Fibroblast of skin of scalp (primary cell): Measurements from ENCODE around the gene NDUFS2. TPM values are rescaled to one million over a fixed set of nuclear protein-coding genes. Genes with fewer than 3 reads are reported as not detected.

Experiments used
- DNase-seq: peaks from one replicate; pipeline ENCODE4 v3.0.0-alpha.2; 2013
- polyA plus RNA-seq, 2 experiments: library from polyadenylated mRNA; unstranded; fragments of 120-200 nt; gene quantifications; one replicate each; pipeline ENCODE4 v1.2.1, GENCODE V29; 2013; ENCODE audit not compliant: insufficient read length in 2 of 2

The NDUFS2 gene
- polyA plus RNA-seq (2013, experiment 1 of 2; ENCODE audit: insufficient read length), result 143 TPM
- polyA plus RNA-seq (2013, experiment 2 of 2; ENCODE audit: insufficient read length), result 135 TPM

DNA sequence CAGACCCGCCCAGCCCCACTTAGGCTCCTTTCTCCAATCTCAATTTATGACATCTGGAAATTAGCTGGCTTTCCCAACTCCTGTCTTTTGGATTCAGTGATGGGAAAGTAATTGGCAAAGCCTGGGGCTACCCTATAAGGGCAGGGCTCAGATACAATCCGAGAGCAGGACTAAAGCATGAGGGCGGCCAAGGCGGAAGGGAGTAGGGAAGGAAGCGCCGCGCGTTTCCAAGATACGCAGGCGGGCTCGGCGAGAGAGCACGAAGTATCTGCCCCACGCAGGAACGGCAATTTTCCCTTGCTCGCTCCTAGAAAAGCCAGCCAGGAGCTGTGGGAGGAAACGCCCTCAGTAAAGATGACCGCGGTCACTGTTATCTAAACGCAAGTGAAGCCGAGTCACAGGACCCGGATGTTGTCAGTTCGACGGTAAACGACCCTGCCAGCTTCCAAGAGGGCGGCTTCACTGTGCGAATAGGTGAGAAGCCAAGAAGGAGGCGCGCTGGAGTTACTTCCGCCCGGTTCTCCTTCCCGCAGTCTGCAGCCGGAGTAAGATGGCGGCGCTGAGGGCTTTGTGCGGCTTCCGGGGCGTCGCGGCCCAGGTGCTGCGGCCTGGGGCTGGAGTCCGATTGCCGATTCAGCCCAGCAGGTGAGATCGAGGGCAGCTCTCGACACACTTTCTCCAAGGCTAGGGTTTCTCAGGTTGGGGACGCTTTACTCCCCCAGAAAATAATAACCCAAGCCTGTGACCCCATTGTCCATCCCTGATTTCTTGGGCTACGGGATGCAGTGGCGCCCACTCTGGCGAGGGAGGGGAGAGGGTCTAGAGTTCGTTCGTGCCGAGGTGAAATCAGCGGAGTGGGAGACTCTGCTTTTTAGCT lies at the start of gene NDUFS2:
NDUFS2 (plus strand) TSS at position 532 of the 877 bp plus-strand sequence; CDS start at position 551, 19 bp downstream.
- peak; percentile 99 for DNase-seq

DNA sequence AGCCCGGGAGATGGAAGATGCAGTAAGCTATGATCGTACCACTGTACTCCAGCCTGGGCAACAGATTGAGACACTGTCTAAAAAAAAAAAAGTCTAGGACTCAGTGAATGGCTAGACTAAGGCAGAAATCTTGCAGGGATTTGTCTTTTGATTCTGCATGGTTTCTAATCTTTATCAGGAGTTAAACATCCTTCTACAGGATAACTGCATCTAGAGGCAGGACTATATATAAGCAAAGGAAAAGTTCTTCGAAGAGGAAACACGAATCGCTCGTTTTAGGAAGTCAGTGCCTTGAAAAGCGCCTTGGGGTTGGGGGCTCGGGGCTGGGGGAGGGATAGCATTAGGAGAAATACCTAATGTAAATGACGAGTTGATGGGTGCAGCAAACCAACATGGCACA lies 49.0 kb upstream of the NDUFS2 start:
- DNase-seq, result no peak

DNA sequence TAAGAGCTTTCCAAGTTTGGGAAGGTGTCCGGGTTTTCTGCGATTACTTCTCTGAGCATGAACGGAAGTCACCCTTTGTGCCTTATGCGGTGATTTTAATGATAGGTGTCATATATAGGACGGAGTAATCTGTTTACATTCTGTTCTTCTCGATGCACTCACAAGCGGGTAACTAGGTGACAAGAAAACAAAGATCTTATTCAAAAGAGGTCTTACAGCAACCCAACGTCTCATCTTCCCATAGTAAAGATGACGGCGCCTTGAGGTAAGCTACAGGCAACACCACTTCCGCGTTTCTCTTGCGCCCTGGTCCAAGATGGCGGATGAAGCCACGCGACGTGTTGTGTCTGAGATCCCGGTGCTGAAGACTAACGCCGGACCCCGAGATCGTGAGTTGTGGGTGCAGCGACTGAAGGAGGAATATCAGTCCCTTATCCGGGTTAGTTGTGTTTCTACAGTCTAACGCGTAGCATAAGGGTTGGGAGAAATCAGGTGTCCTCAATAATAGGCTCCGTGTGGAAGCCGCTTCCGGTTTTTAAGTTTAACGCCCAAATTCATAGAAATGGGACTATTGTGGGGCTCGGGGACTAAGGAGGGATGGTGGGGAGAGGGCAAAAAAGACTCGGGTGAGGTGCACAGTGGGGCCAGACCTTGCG lies 48.4 kb upstream of the NDUFS2 start, which contains the start of gene UFC1:
UFC1 (plus strand) TSS at position 297 of the 656 bp plus-strand sequence; CDS start at position 317, 20 bp downstream.
- DNase-seq, result peak; percentile 89

DNA sequence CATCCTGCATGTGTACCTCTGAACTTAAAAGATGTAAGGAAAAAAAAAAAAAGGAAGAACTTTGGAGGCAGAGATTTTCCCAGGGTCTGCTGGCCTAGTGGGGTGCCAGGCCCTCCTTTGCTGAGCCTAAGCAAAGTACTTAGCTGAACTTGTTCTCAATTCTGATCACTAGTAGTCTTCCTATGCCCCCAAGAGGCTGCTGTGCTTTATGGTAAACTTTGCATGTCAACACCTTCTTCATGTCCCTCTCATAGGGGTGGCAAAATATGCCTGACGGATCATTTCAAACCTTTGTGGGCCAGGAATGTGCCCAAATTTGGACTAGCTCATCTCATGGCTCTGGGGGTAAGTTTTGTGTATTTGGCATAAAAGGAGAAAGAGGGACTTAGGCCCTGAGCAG lies 44.3 kb upstream of the NDUFS2 start:
- no peak for DNase-seq

DNA sequence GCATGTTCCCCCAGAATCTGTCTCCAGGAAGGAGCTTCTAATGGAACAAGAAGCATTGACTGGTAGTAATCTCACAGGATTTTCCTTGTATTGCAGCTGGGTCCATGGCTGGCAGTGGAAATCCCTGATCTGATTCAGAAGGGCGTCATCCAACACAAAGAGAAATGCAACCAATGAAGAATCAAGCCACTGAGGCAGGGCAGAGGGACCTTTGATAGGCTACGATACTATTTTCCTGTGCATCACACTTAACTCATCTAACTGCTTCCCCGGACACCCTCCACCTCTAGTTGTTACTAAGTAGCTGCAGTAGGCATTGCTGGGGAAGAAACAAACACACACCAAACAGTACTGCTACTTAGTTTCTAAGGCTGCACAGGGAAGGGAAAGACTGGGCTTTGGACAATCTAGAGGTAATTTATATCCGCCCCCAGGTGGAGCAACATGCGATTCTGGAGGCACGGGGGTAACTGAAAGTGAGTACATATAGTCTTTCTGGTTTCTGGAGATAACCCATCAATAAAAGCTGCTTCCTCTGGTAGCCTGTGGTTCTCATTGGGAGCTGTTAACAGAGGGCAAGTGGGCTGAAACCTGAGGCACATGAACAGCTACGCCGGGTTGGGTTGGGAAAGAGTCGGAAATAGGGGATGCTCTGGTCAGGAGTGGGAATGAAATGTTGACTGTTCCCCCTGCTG lies 43.7 kb upstream of the NDUFS2 start:
- no peak for DNase-seq

DNA sequence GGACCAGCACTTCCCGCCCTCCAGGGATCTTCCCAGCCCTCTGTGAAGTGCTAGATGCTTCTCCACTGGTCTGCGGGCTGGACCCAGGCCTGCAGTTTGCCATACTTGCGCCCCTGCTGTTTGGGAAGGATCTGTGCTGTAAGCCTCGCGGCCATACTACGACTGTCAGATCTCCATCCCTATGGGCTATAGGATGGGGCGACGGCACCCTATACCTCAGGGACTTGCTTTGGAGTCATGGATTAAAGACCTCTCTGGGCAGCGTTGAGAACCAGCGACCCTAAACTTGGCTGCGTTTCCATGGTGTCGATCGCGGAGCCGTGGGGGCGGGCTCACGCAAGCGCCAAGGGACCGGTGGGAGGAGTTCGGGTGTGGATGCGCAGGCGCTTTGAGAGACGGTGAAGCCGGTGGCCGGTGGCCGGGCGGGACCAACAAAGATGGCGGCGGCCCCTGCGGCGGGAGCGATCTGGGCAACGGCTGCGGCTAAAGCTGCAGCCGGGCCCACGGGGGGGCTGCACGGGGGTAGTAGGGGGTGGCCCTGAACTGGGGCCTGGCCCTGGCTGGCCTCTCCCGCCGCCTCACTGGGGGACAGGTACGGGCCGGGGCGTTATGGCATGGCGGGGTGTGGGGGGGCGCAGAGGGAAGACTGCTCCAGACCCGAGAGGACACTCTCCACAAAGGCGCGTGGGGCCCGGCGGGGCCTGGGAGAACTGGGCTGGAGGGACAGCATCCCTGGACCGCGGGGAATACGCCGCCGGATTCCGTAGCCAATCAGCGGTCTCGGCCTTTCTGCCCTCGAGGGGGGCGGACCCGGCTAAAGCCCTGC lies 42.9 kb upstream of the NDUFS2 start, which contains the start of gene USP21:
USP21 (plus strand) TSS at position 414 of the 826 bp plus-strand sequence. CDS start 1,141 bp downstream, outside the sequence.
- DNase-seq, result peak; percentile 90

DNA sequence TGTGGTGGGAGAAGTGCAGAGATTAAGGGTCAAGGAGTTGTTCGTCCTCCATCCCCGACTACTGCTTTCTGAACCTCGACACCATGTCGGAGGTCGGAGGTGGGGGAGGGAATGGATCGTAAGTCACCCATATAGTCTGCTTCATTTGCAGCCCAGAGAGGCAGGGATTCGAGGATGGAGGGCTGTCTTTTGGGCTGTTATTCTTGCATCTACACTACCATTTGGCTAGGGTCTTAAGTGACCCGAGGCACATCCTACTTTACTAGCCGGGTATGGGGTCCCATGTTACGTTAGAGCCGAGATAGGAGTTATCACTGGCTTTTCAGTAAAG lies 42.3 kb upstream of the NDUFS2 start:
- no peak for DNase-seq

DNA sequence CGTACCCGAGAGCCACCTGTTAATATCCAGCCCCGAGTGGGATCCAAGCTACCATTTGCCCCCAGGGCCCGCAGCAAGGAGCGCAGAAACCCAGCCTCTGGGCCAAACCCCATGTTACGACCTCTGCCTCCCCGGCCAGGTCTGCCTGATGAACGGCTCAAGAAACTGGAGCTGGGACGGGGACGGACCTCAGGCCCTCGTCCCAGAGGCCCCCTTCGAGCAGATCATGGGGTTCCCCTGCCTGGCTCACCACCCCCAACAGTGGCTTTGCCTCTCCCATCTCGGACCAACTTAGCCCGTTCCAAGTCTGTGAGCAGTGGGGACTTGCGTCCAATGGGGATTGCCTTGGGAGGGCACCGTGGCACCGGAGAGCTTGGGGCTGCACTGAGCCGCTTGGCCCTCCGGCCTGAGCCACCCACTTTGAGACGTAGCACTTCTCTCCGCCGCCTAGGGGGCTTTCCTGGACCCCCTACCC lies 41.5 kb upstream of the NDUFS2 start:
- DNase-seq, result no peak

DNA sequence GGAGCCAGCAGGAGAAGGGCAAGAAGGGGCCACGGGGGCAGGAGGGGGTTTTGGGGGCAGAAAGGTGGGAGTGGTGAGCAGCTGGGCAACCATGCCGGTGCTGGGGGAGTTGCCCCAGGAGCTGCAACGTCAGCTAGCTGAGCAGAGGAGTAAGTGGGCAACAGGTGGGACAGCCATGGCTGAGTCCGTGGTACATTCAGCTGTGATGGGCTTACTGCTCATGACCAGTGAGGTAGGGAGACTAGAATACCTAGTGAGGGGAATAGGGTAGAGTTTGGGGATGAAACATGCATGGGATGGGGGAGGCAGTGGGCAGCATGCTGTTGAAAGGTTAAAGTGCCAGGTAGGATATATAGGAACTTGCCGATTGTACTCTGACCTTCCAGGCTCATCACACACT lies 40.5 kb upstream of the NDUFS2 start:
- DNase-seq, result no peak

DNA sequence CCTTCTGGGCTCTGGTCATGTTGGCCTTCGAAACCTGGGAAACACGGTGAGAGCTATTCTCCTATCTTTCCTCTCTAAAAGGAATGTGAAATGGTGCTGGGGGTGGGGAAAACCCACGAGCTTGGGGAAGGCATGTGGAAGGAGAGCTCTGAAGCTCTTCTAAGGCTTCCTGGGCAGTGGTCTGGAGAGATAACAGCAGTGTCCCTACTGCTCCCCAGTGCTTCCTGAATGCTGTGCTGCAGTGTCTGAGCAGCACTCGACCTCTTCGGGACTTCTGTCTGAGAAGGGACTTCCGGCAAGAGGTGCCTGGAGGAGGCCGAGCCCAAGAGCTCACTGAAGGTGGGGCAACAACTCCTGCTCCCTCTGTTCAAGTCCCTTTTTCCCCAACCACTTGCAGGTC lies 40.1 kb upstream of the NDUFS2 start:
- no peak for DNase-seq

DNA sequence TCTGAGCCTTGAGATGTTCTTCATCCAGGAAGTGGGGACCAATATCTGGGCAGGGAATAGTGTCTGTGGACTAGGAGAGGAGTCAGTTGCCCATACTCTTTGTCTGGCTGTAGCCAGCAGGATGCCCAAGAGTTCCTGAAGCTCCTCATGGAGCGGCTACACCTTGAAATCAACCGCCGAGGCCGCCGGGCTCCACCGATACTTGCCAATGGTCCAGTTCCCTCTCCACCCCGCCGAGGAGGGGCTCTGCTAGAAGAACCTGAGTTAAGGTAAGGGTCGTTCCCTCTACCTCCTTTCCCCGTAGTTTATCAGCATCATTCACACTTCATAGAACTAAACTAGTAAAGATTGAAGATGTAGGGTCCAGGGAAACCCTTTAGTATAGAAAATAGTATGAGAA lies 39.4 kb upstream of the NDUFS2 start:
- no peak for DNase-seq

DNA sequence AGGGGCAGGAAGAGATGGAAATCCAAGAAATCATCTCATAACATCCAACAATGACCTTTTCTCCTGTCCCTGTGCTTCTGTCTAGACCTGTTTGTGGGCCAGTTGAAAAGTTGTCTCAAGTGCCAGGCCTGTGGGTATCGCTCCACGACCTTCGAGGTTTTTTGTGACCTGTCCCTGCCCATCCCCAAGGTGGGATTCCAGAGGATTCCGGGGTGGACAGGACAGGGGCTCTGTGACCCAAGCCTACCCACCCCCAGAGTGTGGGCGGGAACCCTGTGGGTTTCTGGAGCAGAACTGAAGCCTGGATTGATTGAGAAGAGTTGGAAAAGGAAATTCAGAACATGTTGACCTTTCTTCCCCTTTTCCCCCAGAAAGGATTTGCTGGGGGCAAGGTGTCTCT lies 38.4 kb upstream of the NDUFS2 start:
- no peak for DNase-seq

DNA sequence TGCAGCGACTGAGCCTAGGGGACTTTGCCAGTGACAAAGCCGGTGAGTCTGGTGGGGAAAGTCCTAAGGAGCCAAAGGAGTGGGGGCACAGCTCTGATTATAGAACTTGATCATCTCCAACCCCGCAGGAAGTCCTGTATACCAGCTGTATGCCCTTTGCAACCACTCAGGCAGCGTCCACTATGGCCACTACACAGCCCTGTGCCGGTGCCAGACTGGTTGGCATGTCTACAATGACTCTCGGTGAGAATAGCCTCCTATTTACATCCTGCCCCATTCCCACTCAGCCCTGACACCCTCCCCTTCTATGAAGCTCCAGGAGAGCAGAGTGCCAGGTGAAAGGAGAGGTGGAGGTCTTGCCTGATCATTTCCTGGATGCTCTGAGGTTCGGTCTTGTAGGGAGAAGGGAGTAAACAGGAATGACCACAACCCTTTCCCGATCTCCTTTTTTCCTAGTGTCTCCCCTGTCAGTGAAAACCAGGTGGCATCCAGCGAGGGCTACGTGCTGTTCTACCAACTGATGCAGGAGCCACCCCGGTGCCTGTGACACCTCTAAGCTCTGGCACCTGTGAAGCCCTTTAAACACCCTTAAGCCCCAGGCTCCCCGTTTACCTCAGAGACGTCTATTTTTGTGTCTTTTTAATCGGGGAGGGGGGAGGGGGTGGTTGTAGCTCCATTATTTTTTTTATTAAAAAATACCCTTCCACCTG lies 37.1 kb upstream of the NDUFS2 start:
- DNase-seq, result no peak

DNA sequence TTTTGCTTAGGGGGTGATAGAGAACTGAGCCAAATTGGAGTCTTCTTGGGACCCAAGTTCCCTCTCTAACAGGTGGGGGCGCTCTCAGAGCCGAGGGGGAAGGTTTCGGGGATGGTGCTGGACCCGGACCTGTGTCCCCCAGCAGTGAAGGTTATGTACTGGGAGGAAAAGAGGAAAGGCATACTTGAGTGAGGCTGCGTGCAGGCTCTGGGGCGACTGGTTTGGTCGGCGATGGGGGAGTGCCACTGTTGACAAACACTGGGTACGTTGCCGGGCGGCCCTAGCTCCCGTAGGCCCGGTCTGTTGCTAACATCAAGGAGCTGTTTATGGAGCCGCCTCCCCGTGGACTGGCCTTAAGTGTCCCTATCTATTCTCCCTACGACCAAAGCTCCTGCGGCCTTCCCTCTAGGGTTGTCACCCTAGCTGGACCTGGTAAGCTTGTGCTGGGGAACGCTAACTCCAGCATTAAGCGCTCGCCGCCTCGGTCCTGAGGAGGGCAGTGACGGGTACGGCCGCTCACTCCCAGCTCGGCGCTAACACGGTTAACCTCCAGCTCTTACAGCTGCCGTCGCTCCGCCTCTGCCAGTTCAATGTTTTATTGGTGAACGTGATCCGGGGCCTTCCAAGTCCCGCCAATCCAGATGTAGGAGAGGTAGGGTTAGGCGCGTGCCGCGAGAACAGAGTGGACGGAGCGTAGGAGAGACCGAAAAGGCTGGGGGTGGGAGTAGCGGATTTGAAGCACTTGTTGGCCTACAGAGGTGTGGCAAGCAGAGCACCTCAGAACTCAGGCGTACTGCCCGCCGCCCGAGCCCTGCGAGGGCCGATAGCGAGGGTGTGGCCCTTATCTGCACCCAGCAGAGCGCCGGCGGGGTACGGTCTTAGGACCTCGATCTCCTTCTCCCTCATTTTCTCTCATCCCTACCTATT lies 36.2 kb upstream of the NDUFS2 start, which contains the start of gene PPOX:
PPOX (plus strand) TSS at position 685 of the 927 bp plus-strand sequence. CDS start 422 bp downstream, outside the sequence.
- peak; percentile 97 for DNase-seq

DNA sequence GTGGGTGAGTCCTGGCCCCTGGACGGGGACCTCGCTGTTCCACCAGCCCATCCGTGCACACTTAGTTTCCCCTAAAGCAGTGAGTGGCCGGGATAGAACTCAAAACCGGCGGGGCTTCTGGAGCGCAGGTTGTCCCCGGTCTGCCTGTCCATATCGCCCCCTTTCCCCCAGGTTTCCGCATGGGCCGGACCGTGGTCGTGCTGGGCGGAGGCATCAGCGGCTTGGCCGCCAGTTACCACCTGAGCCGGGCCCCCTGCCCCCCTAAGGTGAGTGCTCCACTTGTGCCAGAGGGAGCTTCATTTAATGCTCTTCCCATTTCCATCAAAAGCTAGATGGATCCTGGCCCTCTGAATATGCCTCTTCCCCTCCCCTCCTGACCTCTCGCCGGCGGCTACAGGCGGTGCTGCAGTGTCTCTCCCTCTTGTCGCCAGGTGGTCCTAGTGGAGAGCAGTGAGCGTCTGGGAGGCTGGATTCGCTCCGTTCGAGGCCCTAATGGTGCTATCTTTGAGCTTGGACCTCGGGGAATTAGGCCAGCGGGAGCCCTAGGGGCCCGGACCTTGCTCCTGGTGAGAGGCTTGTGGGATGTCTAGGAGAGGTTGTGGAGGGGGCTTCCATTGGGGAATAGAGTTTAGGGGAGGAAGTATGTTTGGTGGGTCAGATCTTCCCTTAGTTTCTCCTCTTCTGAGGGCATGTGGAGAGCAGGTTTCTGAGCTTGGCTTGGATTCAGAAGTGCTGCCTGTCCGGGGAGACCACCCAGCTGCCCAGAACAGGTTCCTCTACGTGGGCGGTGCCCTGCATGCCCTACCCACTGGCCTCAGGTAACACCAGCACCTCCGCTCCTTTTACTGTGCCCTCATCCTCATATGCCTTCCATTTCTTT lies 35.3 kb upstream of the NDUFS2 start:
- DNase-seq, result no peak

DNA sequence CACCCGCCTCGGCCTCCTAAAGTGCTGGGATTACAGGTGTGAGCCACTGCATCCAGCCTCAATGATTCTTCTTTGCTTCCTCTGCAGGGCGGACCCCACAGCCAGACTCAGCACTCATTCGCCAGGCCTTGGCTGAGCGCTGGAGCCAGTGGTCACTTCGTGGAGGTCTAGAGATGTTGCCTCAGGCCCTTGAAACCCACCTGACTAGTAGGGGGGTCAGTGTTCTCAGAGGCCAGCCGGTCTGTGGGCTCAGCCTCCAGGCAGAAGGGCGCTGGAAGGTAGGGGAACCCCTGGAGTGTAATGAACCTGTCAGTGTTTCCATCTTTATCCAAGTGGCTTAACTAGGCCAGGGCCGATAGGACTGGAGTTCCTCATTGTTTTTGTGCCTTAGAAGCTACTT lies 33.3 kb upstream of the NDUFS2 start:
- DNase-seq, result no peak

DNA sequence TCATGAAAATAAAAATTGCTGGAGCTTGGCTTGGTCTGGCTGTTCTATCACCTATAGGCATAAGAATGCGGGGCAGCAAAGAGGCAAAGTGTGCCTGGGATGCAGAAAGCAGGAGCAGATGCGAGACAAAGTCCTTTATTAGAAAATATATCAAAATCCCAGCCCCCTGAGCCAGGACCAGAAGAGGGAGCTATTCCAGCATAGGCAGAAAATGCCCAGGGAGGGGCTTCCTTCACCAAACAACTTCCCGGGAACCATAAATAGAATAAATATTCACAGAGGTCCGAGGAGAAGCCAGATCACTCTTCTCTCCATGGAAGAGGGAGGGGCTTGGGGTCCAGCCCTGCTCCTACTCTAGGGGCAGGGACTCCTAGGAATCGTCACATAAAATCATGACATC lies 31.0 kb upstream of the NDUFS2 start:
- DNase-seq, result no peak

DNA sequence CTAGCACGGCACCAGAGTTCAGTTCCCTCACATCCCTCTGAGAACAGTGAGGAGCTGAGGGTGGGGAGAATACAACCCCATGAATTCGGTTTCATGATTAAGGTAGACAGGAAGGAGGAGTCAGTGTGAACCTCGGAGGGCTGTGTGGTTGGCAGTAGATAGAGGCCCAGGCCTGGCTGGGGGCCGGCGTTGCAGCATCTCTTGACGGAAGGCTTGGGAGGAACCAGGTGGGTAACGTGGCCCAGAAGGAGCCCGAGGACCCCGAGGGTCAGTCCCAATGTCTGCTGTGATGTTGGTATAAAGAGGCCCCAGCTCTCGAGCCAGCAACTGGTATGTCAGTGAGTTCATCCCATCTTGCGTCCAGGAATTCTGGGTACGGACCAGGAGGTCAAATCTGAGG lies 30.5 kb upstream of the NDUFS2 start:
- DNase-seq, result no peak

DNA sequence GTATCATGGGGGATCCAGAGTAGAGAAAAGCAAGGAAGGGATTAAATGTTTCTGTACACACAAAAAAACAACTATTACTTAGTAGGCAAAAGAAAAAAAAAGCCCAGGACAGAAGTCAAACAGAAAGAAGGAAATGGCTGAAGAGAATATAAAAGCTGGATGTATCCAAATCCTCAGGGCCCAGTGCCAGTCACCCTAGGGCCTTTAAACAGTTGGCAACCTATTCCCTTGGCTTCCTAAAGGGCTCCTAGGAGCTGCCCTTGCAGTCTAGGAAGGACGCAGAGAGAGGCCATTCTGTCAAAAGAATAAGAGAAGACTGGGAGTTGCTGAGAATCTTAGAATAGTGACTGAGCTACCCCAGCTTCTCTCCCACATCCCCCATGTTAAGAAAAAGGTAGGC lies 29.8 kb upstream of the NDUFS2 start:
- DNase-seq, result no peak
